H1 (cell line): Measurements from ENCODE around the gene MMEL1. TPM values are rescaled to one million over a fixed set of nuclear protein-coding genes. Genes with fewer than 3 reads are reported as not detected.

Experiments
- BRCA1 ChIP-seq: IDR thresholded peaks from 2 replicates; pipeline ENCODE4 v1.6.1; 2012; ENCODE audit warnings: low read depth, low read length, improper control_type of control experiment
- CHD1 ChIP-seq: IDR thresholded peaks from 2 replicates; pipeline ENCODE4 v1.6.1; 2012; ENCODE audit warnings: low read depth, low read length, improper control_type of control experiment
- CREB1 ChIP-seq: IDR thresholded peaks from 2 replicates; pipeline ENCODE4 v1.6.1; 2012; ENCODE audit warnings: inconsistent platforms
- POU5F1 ChIP-seq: IDR thresholded peaks from 2 replicates; pipeline ENCODE4 v1.6.1; 2011; ENCODE audit warnings: low read depth, mild to moderate bottlenecking, low read length, moderate library complexity
- RNF2 ChIP-seq: fragments of 200-900, 300-1000 bp; sonication (generic); IDR thresholded peaks from 2 replicates; pipeline ENCODE4 v1.7.1; 2016; ENCODE audit warnings: borderline replicate concordance, low read depth, mild to moderate bottlenecking, antibody characterized with exemption, low read length; ENCODE audit not compliant: poor library complexity, severe bottlenecking; ENCODE audit errors: missing control alignments
- SP1 ChIP-seq: IDR thresholded peaks from 2 replicates; pipeline ENCODE4 v1.6.1; 2011; ENCODE audit warnings: low read depth, low read length
- polyA plus RNA-seq, 7 experiments: library from polyadenylated mRNA; depleted of rRNA in 3 of 7; stranded (reverse) in 5 of 7; unstranded in 2 of 7; fragments of >200 nt in 5 of 7; fragments of 200-250 nt in 2 of 7; gene quantifications; 1 replicate in 5 of 7; 2 replicates in 1 of 7; 4 replicates in 1 of 7; pipeline versions ENCODE4 v1.2.1 to v1.2.3, GENCODE V29; 2011 to 2013; ENCODE audit warnings: missing spikeins in 2 of 7, mixed read lengths in 2 of 7
- total RNA-seq: library from RNA; stranded (reverse); fragmentation: NEBNext Ultra II Directional; extraction: Animal tissue kit (Norgen Biotek cat#: 25700); gene quantifications from 2 replicates; pipeline ENCODE4 v1.2.1, GENCODE V29; 2021
- TF ChIP-seq, protein P1 (sequence below): fragments of 300-600 bp; sonication (generic); IDR thresholded peaks from 2 replicates; pipeline ENCODE4 v1.7.1; 2012; ENCODE audit warnings: low read length, moderate library complexity, mild to moderate bottlenecking, inconsistent platforms; ENCODE audit not compliant: insufficient replicate concordance

MMEL1 gene
- total and polyA plus RNA-seq, 2 of the 8 experiments (the other 6 are each of a cell fraction or from before 2014, with no cell fraction given), result 0.91 to 1.7 TPM

DNA sequence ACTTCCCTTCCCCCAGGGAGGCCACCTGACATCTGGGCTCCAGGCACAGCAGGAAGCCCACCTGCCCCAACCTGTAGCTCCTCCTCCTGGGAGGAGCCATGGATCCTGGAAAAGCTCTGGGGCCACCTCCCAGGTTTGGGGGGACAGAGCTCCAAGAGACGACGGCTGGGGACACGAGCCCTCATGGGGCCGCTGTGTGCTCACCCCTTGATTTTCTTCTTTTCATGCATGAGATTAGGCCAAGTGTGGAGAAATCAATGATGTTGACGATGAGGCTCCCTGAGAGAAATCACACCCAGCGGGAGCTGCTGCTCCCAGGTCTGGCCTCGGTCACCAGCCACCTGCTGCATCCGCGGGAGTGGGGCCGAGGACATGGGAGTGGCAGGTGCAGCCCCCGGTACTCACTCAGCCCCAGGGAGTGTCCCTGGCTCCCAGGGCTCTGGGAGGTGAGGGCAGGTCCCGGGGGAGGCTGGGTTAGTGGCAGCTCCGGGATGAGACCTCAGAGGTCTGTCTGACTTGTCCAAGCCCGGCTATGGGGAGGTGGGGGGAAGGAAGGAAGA, 67.9 kb downstream of the MMEL1 start (continued):
- TF ChIP-seq, protein P1, sequence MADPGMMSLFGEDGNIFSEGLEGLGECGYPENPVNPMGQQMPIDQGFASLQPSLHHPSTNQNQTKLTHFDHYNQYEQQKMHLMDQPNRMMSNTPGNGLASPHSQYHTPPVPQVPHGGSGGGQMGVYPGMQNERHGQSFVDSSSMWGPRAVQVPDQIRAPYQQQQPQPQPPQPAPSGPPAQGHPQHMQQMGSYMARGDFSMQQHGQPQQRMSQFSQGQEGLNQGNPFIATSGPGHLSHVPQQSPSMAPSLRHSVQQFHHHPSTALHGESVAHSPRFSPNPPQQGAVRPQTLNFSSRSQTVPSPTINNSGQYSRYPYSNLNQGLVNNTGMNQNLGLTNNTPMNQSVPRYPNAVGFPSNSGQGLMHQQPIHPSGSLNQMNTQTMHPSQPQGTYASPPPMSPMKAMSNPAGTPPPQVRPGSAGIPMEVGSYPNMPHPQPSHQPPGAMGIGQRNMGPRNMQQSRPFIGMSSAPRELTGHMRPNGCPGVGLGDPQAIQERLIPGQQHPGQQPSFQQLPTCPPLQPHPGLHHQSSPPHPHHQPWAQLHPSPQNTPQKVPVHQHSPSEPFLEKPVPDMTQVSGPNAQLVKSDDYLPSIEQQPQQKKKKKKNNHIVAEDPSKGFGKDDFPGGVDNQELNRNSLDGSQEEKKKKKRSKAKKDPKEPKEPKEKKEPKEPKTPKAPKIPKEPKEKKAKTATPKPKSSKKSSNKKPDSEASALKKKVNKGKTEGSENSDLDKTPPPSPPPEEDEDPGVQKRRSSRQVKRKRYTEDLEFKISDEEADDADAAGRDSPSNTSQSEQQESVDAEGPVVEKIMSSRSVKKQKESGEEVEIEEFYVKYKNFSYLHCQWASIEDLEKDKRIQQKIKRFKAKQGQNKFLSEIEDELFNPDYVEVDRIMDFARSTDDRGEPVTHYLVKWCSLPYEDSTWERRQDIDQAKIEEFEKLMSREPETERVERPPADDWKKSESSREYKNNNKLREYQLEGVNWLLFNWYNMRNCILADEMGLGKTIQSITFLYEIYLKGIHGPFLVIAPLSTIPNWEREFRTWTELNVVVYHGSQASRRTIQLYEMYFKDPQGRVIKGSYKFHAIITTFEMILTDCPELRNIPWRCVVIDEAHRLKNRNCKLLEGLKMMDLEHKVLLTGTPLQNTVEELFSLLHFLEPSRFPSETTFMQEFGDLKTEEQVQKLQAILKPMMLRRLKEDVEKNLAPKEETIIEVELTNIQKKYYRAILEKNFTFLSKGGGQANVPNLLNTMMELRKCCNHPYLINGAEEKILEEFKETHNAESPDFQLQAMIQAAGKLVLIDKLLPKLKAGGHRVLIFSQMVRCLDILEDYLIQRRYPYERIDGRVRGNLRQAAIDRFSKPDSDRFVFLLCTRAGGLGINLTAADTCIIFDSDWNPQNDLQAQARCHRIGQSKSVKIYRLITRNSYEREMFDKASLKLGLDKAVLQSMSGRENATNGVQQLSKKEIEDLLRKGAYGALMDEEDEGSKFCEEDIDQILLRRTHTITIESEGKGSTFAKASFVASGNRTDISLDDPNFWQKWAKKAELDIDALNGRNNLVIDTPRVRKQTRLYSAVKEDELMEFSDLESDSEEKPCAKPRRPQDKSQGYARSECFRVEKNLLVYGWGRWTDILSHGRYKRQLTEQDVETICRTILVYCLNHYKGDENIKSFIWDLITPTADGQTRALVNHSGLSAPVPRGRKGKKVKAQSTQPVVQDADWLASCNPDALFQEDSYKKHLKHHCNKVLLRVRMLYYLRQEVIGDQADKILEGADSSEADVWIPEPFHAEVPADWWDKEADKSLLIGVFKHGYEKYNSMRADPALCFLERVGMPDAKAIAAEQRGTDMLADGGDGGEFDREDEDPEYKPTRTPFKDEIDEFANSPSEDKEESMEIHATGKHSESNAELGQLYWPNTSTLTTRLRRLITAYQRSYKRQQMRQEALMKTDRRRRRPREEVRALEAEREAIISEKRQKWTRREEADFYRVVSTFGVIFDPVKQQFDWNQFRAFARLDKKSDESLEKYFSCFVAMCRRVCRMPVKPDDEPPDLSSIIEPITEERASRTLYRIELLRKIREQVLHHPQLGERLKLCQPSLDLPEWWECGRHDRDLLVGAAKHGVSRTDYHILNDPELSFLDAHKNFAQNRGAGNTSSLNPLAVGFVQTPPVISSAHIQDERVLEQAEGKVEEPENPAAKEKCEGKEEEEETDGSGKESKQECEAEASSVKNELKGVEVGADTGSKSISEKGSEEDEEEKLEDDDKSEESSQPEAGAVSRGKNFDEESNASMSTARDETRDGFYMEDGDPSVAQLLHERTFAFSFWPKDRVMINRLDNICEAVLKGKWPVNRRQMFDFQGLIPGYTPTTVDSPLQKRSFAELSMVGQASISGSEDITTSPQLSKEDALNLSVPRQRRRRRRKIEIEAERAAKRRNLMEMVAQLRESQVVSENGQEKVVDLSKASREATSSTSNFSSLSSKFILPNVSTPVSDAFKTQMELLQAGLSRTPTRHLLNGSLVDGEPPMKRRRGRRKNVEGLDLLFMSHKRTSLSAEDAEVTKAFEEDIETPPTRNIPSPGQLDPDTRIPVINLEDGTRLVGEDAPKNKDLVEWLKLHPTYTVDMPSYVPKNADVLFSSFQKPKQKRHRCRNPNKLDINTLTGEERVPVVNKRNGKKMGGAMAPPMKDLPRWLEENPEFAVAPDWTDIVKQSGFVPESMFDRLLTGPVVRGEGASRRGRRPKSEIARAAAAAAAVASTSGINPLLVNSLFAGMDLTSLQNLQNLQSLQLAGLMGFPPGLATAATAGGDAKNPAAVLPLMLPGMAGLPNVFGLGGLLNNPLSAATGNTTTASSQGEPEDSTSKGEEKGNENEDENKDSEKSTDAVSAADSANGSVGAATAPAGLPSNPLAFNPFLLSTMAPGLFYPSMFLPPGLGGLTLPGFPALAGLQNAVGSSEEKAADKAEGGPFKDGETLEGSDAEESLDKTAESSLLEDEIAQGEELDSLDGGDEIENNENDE, result no peak
- TF ChIP-seq BRCA1 (no peak), CREB1 (no peak), RNF2 (no peak), SP1 (no peak), CHD1 (no peak), POU5F1 (no peak)
